ENCODE data around the gene GALNS.
A peak's percentile ranks its signal among the peaks of the same experiment; 100 is the strongest.

Gene GALNS, protein sequence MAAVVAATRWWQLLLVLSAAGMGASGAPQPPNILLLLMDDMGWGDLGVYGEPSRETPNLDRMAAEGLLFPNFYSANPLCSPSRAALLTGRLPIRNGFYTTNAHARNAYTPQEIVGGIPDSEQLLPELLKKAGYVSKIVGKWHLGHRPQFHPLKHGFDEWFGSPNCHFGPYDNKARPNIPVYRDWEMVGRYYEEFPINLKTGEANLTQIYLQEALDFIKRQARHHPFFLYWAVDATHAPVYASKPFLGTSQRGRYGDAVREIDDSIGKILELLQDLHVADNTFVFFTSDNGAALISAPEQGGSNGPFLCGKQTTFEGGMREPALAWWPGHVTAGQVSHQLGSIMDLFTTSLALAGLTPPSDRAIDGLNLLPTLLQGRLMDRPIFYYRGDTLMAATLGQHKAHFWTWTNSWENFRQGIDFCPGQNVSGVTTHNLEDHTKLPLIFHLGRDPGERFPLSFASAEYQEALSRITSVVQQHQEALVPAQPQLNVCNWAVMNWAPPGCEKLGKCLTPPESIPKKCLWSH

DNA sequence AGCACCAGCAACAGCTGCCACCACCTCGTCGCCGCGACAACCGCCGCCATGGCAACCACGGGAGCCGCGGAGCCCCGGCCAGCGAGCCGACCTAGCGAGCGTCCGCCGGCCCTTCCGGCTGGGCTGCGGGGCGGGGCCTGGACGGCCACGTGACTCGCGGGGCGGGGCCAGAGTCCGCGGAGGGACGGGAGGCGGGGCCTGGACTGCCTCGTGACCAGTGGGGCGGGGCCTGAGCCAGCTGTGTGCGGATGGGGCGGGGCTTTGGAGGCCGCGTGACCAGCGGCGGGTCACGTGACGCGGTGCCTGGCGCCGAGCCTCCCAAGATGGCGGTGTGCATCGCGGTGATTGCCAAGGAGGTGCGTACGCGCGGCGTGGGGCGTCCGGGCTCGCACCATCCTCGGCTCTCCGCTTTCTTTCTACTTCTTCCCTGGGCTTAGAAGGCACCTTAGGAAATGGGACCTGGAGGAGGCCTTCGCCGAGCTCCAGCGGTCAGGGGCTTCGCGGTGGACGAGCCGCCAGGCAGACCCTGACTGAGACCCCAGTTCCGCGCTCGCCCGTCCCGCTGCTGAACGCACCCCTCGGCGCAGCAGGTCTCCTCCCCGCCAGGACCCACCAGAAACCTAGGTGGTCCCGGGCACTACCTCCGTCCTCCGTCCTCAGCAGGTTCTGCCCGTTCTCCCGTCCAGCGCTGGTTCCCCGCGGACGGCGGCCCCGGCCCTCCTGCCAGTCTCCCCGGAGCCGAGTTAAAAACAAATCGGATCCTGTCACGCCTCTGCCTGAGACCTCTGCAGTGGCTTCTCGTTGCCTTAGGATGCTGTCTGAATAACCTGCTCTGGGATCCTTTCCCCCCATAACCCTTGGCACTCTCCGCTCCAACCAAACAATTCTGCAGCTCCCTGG is at the start of gene GALNS, which contains the start of gene TRAPPC2L:
GALNS (minus strand) TSS at position 120 of the 900 bp plus-strand sequence; CDS start at position 50, 70 bp downstream.
TRAPPC2L (plus strand) TSS at position 300 of the 900 bp plus-strand sequence; CDS start at position 324, 24 bp downstream.
- TF ChIP-seq, protein P1, sequence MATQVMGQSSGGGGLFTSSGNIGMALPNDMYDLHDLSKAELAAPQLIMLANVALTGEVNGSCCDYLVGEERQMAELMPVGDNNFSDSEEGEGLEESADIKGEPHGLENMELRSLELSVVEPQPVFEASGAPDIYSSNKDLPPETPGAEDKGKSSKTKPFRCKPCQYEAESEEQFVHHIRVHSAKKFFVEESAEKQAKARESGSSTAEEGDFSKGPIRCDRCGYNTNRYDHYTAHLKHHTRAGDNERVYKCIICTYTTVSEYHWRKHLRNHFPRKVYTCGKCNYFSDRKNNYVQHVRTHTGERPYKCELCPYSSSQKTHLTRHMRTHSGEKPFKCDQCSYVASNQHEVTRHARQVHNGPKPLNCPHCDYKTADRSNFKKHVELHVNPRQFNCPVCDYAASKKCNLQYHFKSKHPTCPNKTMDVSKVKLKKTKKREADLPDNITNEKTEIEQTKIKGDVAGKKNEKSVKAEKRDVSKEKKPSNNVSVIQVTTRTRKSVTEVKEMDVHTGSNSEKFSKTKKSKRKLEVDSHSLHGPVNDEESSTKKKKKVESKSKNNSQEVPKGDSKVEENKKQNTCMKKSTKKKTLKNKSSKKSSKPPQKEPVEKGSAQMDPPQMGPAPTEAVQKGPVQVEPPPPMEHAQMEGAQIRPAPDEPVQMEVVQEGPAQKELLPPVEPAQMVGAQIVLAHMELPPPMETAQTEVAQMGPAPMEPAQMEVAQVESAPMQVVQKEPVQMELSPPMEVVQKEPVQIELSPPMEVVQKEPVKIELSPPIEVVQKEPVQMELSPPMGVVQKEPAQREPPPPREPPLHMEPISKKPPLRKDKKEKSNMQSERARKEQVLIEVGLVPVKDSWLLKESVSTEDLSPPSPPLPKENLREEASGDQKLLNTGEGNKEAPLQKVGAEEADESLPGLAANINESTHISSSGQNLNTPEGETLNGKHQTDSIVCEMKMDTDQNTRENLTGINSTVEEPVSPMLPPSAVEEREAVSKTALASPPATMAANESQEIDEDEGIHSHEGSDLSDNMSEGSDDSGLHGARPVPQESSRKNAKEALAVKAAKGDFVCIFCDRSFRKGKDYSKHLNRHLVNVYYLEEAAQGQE (IDR thresholded peaks at IDR 0.05; ENCODE audit: low read depth), result no peak
- TF ChIP-seq RAD21 (IDR thresholded peaks at IDR 0.05; ENCODE audit: low read depth) (no peak), TCF12 (IDR thresholded peaks at IDR 0.05; ENCODE audit: low read depth) (0 out of 2 replicates have a peak, but pooled peaks have one; percentile 22), NFIC (IDR thresholded peaks at IDR 0.05) (peak; percentile 88), CEBPB (IDR thresholded peaks at IDR 0.05) (no peak), TAF1 (IDR thresholded peaks at IDR 0.05; ENCODE audit: low read depth) (peak; percentile 98), EGR1 (IDR thresholded peaks at IDR 0.05) (no peak), EP300 (IDR thresholded peaks at IDR 0.05; ENCODE audit: borderline replicate concordance) (0 out of 2 replicates have a peak, but pooled peaks have one; percentile 12), FOXM1 (IDR thresholded peaks at IDR 0.05; ENCODE audit: borderline replicate concordance, low read depth) (no peak), TEAD4 (IDR thresholded peaks at IDR 0.05) (no peak), CREB1 (IDR thresholded peaks at IDR 0.05; ENCODE audit: low read depth) (no peak), YY1 (IDR thresholded peaks at IDR 0.05; ENCODE audit: low read depth) (peak; percentile 98), ZBTB7A (IDR thresholded peaks at IDR 0.05; ENCODE audit: low read depth) (peak; percentile 62)
- TF ChIP-seq, protein P2, sequence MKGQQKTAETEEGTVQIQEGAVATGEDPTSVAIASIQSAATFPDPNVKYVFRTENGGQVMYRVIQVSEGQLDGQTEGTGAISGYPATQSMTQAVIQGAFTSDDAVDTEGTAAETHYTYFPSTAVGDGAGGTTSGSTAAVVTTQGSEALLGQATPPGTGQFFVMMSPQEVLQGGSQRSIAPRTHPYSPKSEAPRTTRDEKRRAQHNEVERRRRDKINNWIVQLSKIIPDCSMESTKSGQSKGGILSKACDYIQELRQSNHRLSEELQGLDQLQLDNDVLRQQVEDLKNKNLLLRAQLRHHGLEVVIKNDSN (IDR thresholded peaks at IDR 0.05), result peak; percentile 99
- TF ChIP-seq, protein P3, sequence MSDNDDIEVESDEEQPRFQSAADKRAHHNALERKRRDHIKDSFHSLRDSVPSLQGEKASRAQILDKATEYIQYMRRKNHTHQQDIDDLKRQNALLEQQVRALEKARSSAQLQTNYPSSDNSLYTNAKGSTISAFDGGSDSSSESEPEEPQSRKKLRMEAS (IDR thresholded peaks at IDR 0.05), result peak; percentile 86

DNA sequence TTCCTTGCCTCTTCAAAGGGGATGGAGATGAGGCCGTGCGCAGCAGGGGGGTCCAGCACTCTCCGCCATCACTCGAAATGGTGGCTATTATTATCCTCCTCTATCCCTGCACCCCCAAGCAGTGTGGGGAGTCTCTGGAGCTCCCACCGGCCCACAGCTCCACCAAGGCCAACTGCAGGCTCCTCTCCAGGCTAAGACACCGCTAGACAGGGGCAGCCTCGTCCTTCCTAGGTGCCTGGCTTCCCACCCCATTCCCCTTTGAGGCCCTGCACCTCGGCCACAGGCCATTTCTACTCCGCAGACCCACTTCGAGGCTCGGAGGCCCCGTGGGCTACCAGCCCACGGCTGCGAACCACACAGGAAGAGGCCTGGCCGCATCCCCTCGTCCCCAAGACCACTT is 49.3 kb upstream of the GALNS start:
- TF ChIP-seq TEAD4 (IDR thresholded peaks at IDR 0.05) (no peak), EGR1 (IDR thresholded peaks at IDR 0.05) (no peak), CEBPB (IDR thresholded peaks at IDR 0.05) (no peak)

DNA sequence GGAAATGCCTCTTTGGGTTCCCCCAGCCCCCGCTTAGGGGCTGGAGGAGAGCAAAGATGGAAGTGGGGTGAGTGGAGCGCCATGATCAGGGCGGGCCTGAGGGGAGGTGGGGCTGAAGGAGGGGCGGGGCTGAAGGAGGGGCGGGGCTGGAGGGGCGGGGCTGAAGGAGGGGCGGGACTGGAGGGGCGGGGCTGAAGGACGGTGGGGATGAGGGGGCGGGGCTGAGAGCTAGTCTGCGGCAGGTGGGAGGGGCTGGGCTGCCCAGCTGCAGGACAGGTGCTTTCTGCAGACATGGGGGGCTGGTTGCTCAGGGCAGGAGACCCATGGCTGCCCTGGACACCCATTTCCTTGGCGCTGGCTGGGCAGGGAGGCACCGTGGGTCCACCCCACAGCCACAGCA is 48.8 kb upstream of the GALNS start:
- TF ChIP-seq YY1 (IDR thresholded peaks at IDR 0.05; ENCODE audit: low read depth), result peak; percentile 69; the same call in 1 of the 2 replicates
- no peak for TF ChIP-seq FOXM1 (IDR thresholded peaks at IDR 0.05; ENCODE audit: borderline replicate concordance, low read depth)

DNA sequence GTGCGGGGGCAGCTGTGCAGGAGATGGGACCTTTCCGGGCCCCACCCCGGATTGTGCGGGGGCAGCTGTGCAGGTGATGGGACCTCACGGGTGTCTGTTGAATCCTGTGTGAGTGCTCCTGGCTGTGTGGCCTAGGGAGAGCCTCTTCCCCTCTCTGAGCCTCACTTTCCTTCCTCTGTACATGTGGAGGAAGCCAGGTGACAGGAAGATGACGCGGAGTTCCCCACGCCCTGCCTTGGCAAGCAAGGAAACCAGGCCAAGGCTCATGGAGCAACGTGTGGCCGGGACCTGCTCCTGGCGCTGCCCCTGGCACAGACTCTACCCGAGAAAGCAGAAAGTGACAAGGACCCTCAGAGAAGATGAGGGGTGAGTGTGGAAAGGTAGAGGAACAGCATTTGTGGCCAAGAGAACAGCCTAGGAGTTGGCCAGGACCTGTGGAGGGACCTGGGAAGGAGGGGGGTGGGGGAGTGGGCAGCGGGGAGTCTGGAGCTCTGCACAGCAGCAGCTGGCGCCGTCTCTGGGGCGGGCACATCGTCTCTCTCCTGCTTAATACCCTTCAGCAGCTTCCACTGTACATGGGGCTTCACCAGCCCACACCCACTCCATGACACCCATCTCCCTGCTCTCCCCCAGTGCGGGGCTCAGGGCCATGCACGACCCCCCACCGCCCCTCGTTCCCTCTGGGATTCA is 48.1 kb upstream of the GALNS start:
- TF ChIP-seq TAF1 (IDR thresholded peaks at IDR 0.05; ENCODE audit: low read depth), result no peak

DNA sequence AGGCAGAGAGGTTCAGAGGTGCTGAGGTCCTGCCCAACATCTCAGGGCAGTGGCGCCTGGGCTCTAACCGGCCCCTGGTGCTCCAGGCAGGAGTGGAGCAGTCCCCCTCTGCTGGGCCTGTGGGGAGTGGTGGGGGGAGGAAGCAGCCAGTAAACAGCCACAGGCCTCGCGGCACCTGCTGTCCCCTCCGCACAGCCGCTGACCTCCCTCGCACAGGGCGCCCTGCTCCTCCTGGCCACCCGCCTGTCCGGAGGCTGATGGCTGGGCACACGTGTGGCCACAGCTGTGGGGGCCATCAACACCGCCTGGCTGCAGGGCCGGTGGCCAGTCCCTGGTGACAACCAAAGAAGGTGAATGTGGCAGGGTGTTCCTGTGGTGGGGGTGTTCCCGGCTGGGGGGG is 46.5 kb upstream of the GALNS start:
- no peak for TF ChIP-seq FOXM1 (IDR thresholded peaks at IDR 0.05; ENCODE audit: borderline replicate concordance, low read depth)
- no peak for TF ChIP-seq EGR1 (IDR thresholded peaks at IDR 0.05)
- TF ChIP-seq NFIC (IDR thresholded peaks at IDR 0.05), result no peak
- no peak for TF ChIP-seq CREB1 (IDR thresholded peaks at IDR 0.05; ENCODE audit: low read depth)
- TF ChIP-seq CEBPB (IDR thresholded peaks at IDR 0.05), result no peak
- TF ChIP-seq EP300 (IDR thresholded peaks at IDR 0.05; ENCODE audit: borderline replicate concordance), result no peak
- TF ChIP-seq, protein P3 (IDR thresholded peaks at IDR 0.05), result no peak
- TF ChIP-seq, protein P1 (IDR thresholded peaks at IDR 0.05; ENCODE audit: low read depth), result no peak
- TF ChIP-seq YY1 (IDR thresholded peaks at IDR 0.05; ENCODE audit: low read depth), result no peak
- no peak for TF ChIP-seq RAD21 (IDR thresholded peaks at IDR 0.05; ENCODE audit: low read depth)
- TF ChIP-seq, protein P2 (IDR thresholded peaks at IDR 0.05), result no peak
- no peak for TF ChIP-seq TAF1 (IDR thresholded peaks at IDR 0.05; ENCODE audit: low read depth)
- TF ChIP-seq TCF12 (IDR thresholded peaks at IDR 0.05; ENCODE audit: low read depth), result no peak
- TF ChIP-seq TEAD4 (IDR thresholded peaks at IDR 0.05), result no peak
- no peak for TF ChIP-seq ZBTB7A (IDR thresholded peaks at IDR 0.05; ENCODE audit: low read depth)
